K562 (cell line): ENCODE data around the gene BDH1. TPM values are rescaled to one million over a fixed set of nuclear protein-coding genes. Genes with fewer than 3 reads are reported as not detected.

Source experiments
- ATAC-seq: fragments of 200-7000 bp; cut with Tn5 transposase; 3 replicates; pipeline ENCODE4 v1.9.1; 2020; ENCODE audit warnings: moderate library complexity
- BruUV-seq: library from RNA; stranded (reverse); fragments of 400-500 nt; replicated peaks from 2 replicates; lab custom pipeline; 2021; lab: Mats Ljungman, UMichigan
- CTCF ChIA-PET: fragments of 300-600 bp; formaldehyde crosslinking; extraction: SDS; loops from one replicate; lab custom pipeline; 2021; ENCODE audit warnings: low intra/inter-chr PET ratio; lab: Yijun Ruan, JAX
- POLR2A ChIA-PET: fragments of 300-600, 350-650 bp; sonication (Branson Sonifier 250); formaldehyde crosslinking; extraction: SDS; loops from one replicate; lab custom pipeline; 2021; ENCODE audit warnings: antibody characterized with exemption, inconsistent platforms; lab: Yijun Ruan, JAX
- DNase-seq, 4 experiments: peaks; one replicate each; pipeline versions ENCODE4 v3.0.0 to v3.0.0-alpha.2; 2011 to 2018; ENCODE audit warnings: low spot score in 3 of 4, mixed read lengths in 3 of 4; ENCODE audit errors: extremely low read depth in 1 of 4
- FAIRE-seq: peaks from 2 replicates; lab custom pipeline; 2011; peaks lifted over from hg19 to GRCh38; lab: Jason Lieb, UNC
- H2AFZ ChIP-seq: 2 replicates; pipeline ENCODE4 v1.6.0; 2011; ENCODE audit warnings: low read depth, low read length, control low read depth, inconsistent platforms
- H3K27ac ChIP-seq: fragments of 200-600 bp; 3 replicates; pipeline ENCODE4 v1.8.0; 2011; ENCODE audit warnings: low read depth, mild to moderate bottlenecking, control low read depth, inconsistent platforms, low read length, moderate library complexity, mixed read lengths; ENCODE audit errors: extremely low read depth
- H3K27me3 ChIP-seq, 2 experiments: fragments of 300-600 bp in 1 of 2; 2 replicates in 1 of 2; 3 replicates in 1 of 2; pipeline versions ENCODE4 v1.6.0 to v1.8.0; 2011; ENCODE audit warnings: inconsistent platforms in 2 of 2, low read length in 2 of 2, mild to moderate bottlenecking in 1 of 2, mixed read lengths in 1 of 2, moderate library complexity in 1 of 2; ENCODE audit not compliant: control insufficient read depth in 2 of 2, insufficient read depth in 2 of 2
- H3K36me3 ChIP-seq: fragments of 300-600 bp; 3 replicates; pipeline ENCODE4 v1.8.0; 2011; ENCODE audit warnings: mild to moderate bottlenecking, low read length, inconsistent platforms; ENCODE audit not compliant: control insufficient read depth, insufficient read depth
- H3K4me1 ChIP-seq, 2 experiments: fragments of 200-600 bp in 1 of 2; replicated peaks in 1 of 2; 2 replicates in 1 of 2; 3 replicates in 1 of 2; pipeline versions ENCODE4 v1.5.1 to v1.8.0; 2011; ENCODE audit warnings: inconsistent platforms in 2 of 2, low read length in 2 of 2, mild to moderate bottlenecking in 1 of 2, mixed read lengths in 1 of 2, moderate library complexity in 1 of 2; ENCODE audit not compliant: control insufficient read depth in 2 of 2, insufficient read depth in 2 of 2
- H3K4me2 ChIP-seq: 2 replicates; pipeline ENCODE4 v1.6.1; 2011; ENCODE audit warnings: low read length, control low read depth, inconsistent platforms, mixed read lengths; ENCODE audit not compliant: insufficient read depth
- H3K4me3 ChIP-seq: fragments of 200-600 bp; sonication (generic), shearing (Covaris generic); 2 replicates; pipeline ENCODE4 v1.5.1; 2016; ENCODE audit warnings: control low read depth, inconsistent platforms
- H3K79me2 ChIP-seq: fragments of 200-600 bp; 3 replicates; pipeline ENCODE4 v1.8.0; 2011; ENCODE audit warnings: low read length, inconsistent platforms; ENCODE audit not compliant: control insufficient read depth, insufficient read depth
- H3K9ac ChIP-seq, 2 experiments: 2 replicates each; pipeline versions ENCODE4 v1.6.0 to v1.6.1; 2011; ENCODE audit warnings: low read depth in 2 of 2, low read length in 2 of 2, control low read depth in 1 of 2, inconsistent platforms in 1 of 2, mild to moderate bottlenecking in 1 of 2, mixed read lengths in 1 of 2; ENCODE audit not compliant: insufficient read depth in 1 of 2
- H3K9me1 ChIP-seq: one replicate; pipeline ENCODE4 v1.6.0; 2011; ENCODE audit warnings: inconsistent platforms, mild to moderate bottlenecking, low read length, moderate library complexity; ENCODE audit not compliant: control insufficient read depth, insufficient read depth
- H3K9me3 ChIP-seq: replicated peaks from 2 replicates; pipeline ENCODE4 v1.5.1; 2011; ENCODE audit warnings: low read depth, low read length, inconsistent platforms; ENCODE audit not compliant: control insufficient read depth, insufficient read depth
- H4K20me1 ChIP-seq: replicated peaks from 2 replicates; pipeline ENCODE4 v1.6.1; 2011; ENCODE audit warnings: low read length, inconsistent platforms, mixed read lengths; ENCODE audit not compliant: control insufficient read depth, insufficient read depth
- HDAC2 ChIP-seq: fragments of 450-650 bp; IDR thresholded peaks from 2 replicates; pipeline ENCODE4 v1.6.1; 2016; ENCODE audit warnings: mild to moderate bottlenecking
- NR2C2 ChIP-seq, 2 experiments: fragments of 200-800 bp in 1 of 2; sonication (Bioruptor generic) in 1 of 2; sonication (generic) in 1 of 2; formaldehyde crosslinking in 1 of 2; IDR thresholded peaks; 2 replicates each; pipeline versions ENCODE4 v1.6.1 to v1.8.0; 2016 to 2022; ENCODE audit warnings: mild to moderate bottlenecking in 1 of 2, missing compliant biosample characterization in 1 of 2, missing genetic modification characterization in 1 of 2, missing genetic modification reagents in 1 of 2
- PRDM10 ChIP-seq: fragments of 450-650 bp; IDR thresholded peaks from 2 replicates; pipeline ENCODE4 v1.6.1; 2018; ENCODE audit not compliant: partially characterized antibody
- SPI1 ChIP-seq: IDR thresholded peaks from 2 replicates; pipeline ENCODE4 v1.6.1; 2011; ENCODE audit warnings: low read depth, low read length, control low read depth, borderline replicate concordance
- TAL1 ChIP-seq: fragments of 450-650 bp; IDR thresholded peaks from 2 replicates; pipeline ENCODE4 v1.6.1; 2016; ENCODE audit warnings: mild to moderate bottlenecking
- WGBS: fragments of 100-300 bp; shearing (Covaris generic); methylation state at CpG from one replicate; pipeline ENCODE4 v1.1.6; 2016; ENCODE audit warnings: low coverage, mixed read lengths; ENCODE audit not compliant: insufficient coverage; ENCODE audit errors: missing lambda C conversion rate; 5-methylcytosine and 5-hydroxymethylcytosine counted together
- in situ Hi-C: fragments of 300-500 bp; cut with MboI; formaldehyde crosslinking; loops from 4 replicates; pipeline ENCODE4 v1.15.0; 2018; ENCODE audit warnings: inconsistent platforms, mixed read lengths
- intact Hi-C: fragments of 100-400 bp; cut with micrococcal nuclease; formaldehyde crosslinking; loops from 2 replicates; pipeline ENCODE4 v1.14.2; 2022
- polyA plus RNA-seq, 8 experiments: library from polyadenylated mRNA; depleted of rRNA in 4 of 8; stranded (reverse) in 5 of 8; unstranded in 3 of 8; fragments of >200 nt; fragmentation: Nextera tagmentation in 2 of 8; fragmentation: Illumina TruSeq in 1 of 8; extraction: Ambion mirVana in 2 of 8; extraction: Trizol in 1 of 8; gene quantifications; 2 replicates each; pipeline versions ENCODE4 v1.2.1 to v1.2.3, GENCODE V29; 2011 to 2014; ENCODE audit warnings: inconsistent platforms in 1 of 8, missing spikeins in 1 of 8
- total RNA-seq, 7 experiments: library from RNA; depleted of rRNA in 6 of 7; stranded (reverse); fragments of >200 nt in 6 of 7; fragmentation: Illumina TruSeq in 2 of 7; extraction: Trizol in 2 of 7; gene quantifications; 2 replicates each; pipeline versions ENCODE4 v1.2.1 to v1.2.3, GENCODE V29; 2011 to 2021; ENCODE audit warnings: low replicate concordance in 1 of 7

BDH1 gene
- total and polyA plus RNA-seq, 9 of the 15 experiments (the other 6 are each of a cell fraction or from before 2014, with no cell fraction given) = 0.07 to 0.89 (median 0.12) TPM; not detected in 3

GRCh38 chr3:197542741-197543454 is 12.9 kb downstream of the BDH1 start:
- intact Hi-C loops = loop anchor here (10.0 kb wide), 1 partner anchor 122 kb away; no protein-coding TSS in a partner anchor
- FAIRE-seq (no peak), ATAC-seq (peak; percentile 13; the same call in 1 of the 3 replicates), DNase-seq (no peak)
- peaks cover 4 to 6% of the 10 kb centered on the region in 2 experiments; a peak in 3 of 5 replicates for H3K4me1 ChIP-seq
- H3K79me2 ChIP-seq = no peaks in the 10 kb centered on the region
- BruUV-seq = no TSS peak
- no peak overlapping the region for H3K4me3 ChIP-seq
- peaks cover 38 to 86% of the 10 kb centered on the region in 2 experiments for H3K27me3 ChIP-seq
- ChIA-PET POLR2A (interaction anchor here (0.5 to 1.4 kb wide), 5 partner anchors 10 to 187 kb away, joined by 3 to 7 read pairs (median 5); no protein-coding TSS in a partner anchor), CTCF (interaction anchor here (0.6 kb wide), 1 partner anchor 197 kb away, joined by 3 read pairs; no protein-coding TSS in a partner anchor)
- H3K9me3 ChIP-seq = no peaks in the 10 kb centered on the region
- no peak overlapping the region for H3K9ac ChIP-seq
- H4K20me1 ChIP-seq = no peaks in the 10 kb centered on the region; the same call in 1 of the 2 replicates
- H3K36me3 ChIP-seq = no peaks in the 10 kb centered on the region
- no peak overlapping the region for H3K4me2 ChIP-seq
- no peaks in the 10 kb centered on the region for H3K9me1 ChIP-seq
- in situ Hi-C loops = no loop called here
- no peak overlapping the region for H2AFZ ChIP-seq
- 29% methylated on average over 18 of the region's 18 CpGs for WGBS
- no peak for TF ChIP-seq HDAC2
- TF ChIP-seq SPI1 = peak; percentile 79; the same call in 1 of the 2 replicates
- no peak for TF ChIP-seq TAL1
- peak; percentile 20 for TF ChIP-seq PRDM10
- TF ChIP-seq NR2C2 (CRISPR knock-in tag; IDR thresholded peaks at IDR 0.05) = no peak
- TF ChIP-seq NR2C2 (tag; IDR thresholded peaks at IDR 0.05) = peak; percentile 34; the same call in 1 of the 2 replicates
- no peak overlapping the region for H3K27ac ChIP-seq
